HL-60 (cell line): Measurements from ENCODE around the gene CLSTN1.

Experiments used
- DNase-seq, 2 experiments: peaks; one replicate each; pipeline ENCODE4 v3.0.0-alpha.2; 2010 to 2020; ENCODE audit warnings: low read depth in 1 of 2, low spot score in 1 of 2
- H3K27ac ChIP-seq: fragments of 250-450 bp; sonication (Bioruptor Pico); replicated peaks from 2 replicates; pipeline ENCODE4 v1.5.1; 2020; ENCODE audit warnings: mild to moderate bottlenecking, moderate library complexity
- H3K27me3 ChIP-seq: fragments of 250-450 bp; sonication (Bioruptor Pico); 2 replicates; pipeline ENCODE4 v1.5.1; 2021; ENCODE audit warnings: mild to moderate bottlenecking, moderate library complexity; ENCODE audit not compliant: insufficient read depth, poor library complexity, severe bottlenecking
- H3K4me3 ChIP-seq: replicated peaks from 2 replicates; pipeline ENCODE4 v1.5.1; 2011; ENCODE audit warnings: mild to moderate bottlenecking, control low read depth, low read length; ENCODE audit not compliant: insufficient read depth
- GABPA ChIP-seq: IDR thresholded peaks from 2 replicates; pipeline ENCODE4 v1.6.1; 2012; ENCODE audit warnings: low read depth
- POLR2AphosphoS5 ChIP-seq: IDR thresholded peaks from 2 replicates; pipeline ENCODE4 v1.6.1; 2012; ENCODE audit warnings: low read depth
- SPI1 ChIP-seq: IDR thresholded peaks from 2 replicates; pipeline ENCODE4 v1.6.1; 2012; ENCODE audit warnings: low read depth, mild to moderate bottlenecking, borderline replicate concordance
- TF ChIP-seq, protein P1 (sequence below): IDR thresholded peaks from one replicate; pipeline ENCODE4 v1.5.1; 2011; ENCODE audit warnings: low read length, control low read depth, inconsistent platforms; ENCODE audit not compliant: insufficient read depth
- TF ChIP-seq, protein P2 (sequence below): IDR thresholded peaks from 2 replicates; pipeline ENCODE4 v1.6.1; 2012; ENCODE audit warnings: low read depth; ENCODE audit not compliant: insufficient replicate concordance

CLSTN1 gene

DNA sequence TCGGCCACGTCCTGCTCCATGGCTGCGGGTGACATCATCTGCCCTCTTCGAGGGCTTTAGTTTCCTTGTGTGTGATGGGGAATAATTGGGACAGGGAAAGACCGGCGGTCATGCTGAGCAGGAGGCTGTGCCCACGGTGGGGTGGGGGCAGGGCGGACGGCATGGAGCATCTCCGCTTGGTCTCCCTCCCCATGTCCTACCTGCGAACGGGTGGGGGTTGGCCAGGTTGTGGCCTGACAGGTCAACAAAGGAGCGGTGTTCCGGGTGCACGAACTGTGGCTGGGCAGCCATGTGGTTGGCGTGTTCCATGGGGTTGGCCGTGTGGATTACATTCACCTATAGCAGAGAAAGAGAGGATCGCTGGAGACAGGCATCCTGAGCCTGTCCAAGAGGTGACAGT lies 92.2 kb downstream of the CLSTN1 start:
- no peak overlapping the region for H3K27ac ChIP-seq
- DNase-seq, result no peak
- no peaks in the 10 kb centered on the region for H3K27me3 ChIP-seq
- TF ChIP-seq POLR2AphosphoS5, result no peak
- TF ChIP-seq, protein P1, sequence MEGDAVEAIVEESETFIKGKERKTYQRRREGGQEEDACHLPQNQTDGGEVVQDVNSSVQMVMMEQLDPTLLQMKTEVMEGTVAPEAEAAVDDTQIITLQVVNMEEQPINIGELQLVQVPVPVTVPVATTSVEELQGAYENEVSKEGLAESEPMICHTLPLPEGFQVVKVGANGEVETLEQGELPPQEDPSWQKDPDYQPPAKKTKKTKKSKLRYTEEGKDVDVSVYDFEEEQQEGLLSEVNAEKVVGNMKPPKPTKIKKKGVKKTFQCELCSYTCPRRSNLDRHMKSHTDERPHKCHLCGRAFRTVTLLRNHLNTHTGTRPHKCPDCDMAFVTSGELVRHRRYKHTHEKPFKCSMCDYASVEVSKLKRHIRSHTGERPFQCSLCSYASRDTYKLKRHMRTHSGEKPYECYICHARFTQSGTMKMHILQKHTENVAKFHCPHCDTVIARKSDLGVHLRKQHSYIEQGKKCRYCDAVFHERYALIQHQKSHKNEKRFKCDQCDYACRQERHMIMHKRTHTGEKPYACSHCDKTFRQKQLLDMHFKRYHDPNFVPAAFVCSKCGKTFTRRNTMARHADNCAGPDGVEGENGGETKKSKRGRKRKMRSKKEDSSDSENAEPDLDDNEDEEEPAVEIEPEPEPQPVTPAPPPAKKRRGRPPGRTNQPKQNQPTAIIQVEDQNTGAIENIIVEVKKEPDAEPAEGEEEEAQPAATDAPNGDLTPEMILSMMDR, result no peak
- no peak for TF ChIP-seq SPI1
- TF ChIP-seq, protein P2, sequence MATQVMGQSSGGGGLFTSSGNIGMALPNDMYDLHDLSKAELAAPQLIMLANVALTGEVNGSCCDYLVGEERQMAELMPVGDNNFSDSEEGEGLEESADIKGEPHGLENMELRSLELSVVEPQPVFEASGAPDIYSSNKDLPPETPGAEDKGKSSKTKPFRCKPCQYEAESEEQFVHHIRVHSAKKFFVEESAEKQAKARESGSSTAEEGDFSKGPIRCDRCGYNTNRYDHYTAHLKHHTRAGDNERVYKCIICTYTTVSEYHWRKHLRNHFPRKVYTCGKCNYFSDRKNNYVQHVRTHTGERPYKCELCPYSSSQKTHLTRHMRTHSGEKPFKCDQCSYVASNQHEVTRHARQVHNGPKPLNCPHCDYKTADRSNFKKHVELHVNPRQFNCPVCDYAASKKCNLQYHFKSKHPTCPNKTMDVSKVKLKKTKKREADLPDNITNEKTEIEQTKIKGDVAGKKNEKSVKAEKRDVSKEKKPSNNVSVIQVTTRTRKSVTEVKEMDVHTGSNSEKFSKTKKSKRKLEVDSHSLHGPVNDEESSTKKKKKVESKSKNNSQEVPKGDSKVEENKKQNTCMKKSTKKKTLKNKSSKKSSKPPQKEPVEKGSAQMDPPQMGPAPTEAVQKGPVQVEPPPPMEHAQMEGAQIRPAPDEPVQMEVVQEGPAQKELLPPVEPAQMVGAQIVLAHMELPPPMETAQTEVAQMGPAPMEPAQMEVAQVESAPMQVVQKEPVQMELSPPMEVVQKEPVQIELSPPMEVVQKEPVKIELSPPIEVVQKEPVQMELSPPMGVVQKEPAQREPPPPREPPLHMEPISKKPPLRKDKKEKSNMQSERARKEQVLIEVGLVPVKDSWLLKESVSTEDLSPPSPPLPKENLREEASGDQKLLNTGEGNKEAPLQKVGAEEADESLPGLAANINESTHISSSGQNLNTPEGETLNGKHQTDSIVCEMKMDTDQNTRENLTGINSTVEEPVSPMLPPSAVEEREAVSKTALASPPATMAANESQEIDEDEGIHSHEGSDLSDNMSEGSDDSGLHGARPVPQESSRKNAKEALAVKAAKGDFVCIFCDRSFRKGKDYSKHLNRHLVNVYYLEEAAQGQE, result no peak
- no peak for TF ChIP-seq GABPA
- H3K4me3 ChIP-seq, result no peak overlapping the region

DNA sequence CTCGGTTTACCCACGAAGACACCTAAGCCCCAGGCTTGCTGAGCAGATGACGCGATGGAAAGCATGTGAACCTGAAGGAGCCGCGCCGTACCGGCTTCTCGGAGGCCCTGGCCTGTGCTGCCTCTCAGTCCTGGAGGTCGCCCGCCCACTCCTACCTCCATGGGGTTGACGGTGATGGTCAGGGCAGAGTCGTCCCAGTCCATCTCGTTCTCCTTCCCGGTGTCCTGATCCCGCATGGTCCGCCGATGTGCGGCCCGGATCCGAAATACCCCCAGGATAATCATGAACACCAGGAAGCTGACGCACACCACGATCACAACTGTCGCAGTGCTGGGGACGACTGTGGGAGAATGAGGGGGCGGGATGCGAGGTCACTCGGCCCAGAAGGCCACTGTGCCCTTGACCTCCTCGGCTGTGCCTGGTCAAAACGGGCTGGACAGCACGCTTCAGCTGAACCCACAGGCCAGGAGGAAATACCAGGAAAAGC lies 92.7 kb downstream of the CLSTN1 start:
- H3K4me3 ChIP-seq, result no peak overlapping the region
- DNase-seq, result no peak
- no peaks in the 10 kb centered on the region for H3K27me3 ChIP-seq
- TF ChIP-seq GABPA, result no peak
- no peak for TF ChIP-seq POLR2AphosphoS5
- no peak for TF ChIP-seq SPI1
- TF ChIP-seq, protein P1, result no peak
- TF ChIP-seq, protein P2, result no peak
- H3K27ac ChIP-seq, result peak overlapping the region; percentile 53

DNA sequence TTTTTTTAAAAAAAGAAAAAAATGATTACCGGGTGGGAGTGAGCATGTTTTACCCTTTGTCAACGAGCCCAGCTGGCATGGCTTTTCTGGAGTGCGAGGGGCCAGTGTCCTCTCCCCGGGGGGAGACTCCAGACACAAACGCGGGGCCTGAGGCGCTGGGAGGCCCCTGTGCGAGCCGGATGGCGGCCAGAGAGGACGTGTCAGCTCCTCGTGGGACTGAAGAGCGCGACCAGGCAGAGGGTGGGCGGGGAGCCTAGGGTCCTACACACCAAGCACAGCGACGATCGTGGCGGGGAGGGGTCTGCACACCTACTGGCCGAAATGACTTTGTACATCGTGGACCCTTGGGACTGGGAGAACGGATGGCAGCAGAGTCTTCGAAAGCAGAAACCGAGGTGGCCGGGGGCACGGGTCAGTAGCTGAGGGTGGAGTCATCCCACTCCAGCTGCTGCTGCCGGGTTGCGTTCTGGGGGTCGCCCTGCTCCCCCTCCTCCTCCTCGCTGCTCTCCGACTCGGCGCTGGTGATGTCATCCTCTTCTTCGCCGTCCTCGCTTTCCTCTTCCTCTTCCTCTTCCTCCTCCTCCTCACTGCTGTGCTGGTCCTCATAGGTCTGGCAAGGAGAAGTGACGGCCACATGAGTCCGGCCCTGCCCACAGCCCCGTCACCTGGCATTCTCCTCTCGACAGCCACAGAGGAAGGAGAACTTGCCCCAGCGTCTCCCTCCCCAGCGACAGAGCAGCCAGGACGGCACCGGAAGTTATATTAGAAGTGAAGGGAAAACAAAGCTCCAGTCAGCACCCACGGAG lies 93.5 kb downstream of the CLSTN1 start:
- Histone ChIP-seq H3K27me3 (no peaks in the 10 kb centered on the region), H3K4me3 (no peak overlapping the region), H3K27ac (peak overlapping the region; percentile 53)
- TF ChIP-seq SPI1 (peak; percentile 87), POLR2AphosphoS5 (peak; percentile 92)
- TF ChIP-seq, protein P1, result no peak
- TF ChIP-seq, protein P2, result no peak
- peak; percentile 85 to 95 for DNase-seq
